ENCODE measurements around the gene CLIP1.

- TF ChIP-seq CTCF (IDR thresholded peaks at IDR 0.05; ENCODE audit: insufficient read depth, low read depth, low read length), result no peak
- TF ChIP-seq EZH2 (IDR thresholded peaks at IDR 0.05; ENCODE audit: insufficient read depth, low read length), result no peak
Observed at GRCh38 chr12:122374707-122375106, 47.8 kb downstream of the CLIP1 start.
